A673 (cell line): ENCODE results near the gene PSG11. TPM values are rescaled to one million over a fixed set of nuclear protein-coding genes. Genes with fewer than 3 reads are reported as not detected.
"Not testable (repeated sequence)": the region's sequence is repeated elsewhere in the genome, so short reads cannot be mapped to it uniquely, and the experiment has no call there.

Experiments used
- Bru-seq: library from RNA; stranded (reverse); fragments of 400-500 nt; gene quantifications from one replicate; lab custom pipeline; 2021; lab: Mats Ljungman, UMichigan
- BruChase-seq, 2 experiments: library from RNA; stranded (reverse); fragments of 400-500 nt; gene quantifications; one replicate each; lab custom pipeline; 2021; lab: Mats Ljungman, UMichigan
- BruUV-seq: library from RNA; stranded (reverse); fragments of 400-500 nt; replicated peaks from 2 replicates; lab custom pipeline; 2021; lab: Mats Ljungman, UMichigan
- CTCF ChIA-PET: fragments of 300-600 bp; sonication (Branson Sonifier 250); formaldehyde crosslinking; loops from one replicate; lab custom pipeline; 2022; ENCODE audit warnings: antibody characterized with exemption; lab: Charles Lee
- POLR2A ChIA-PET: fragments of 300-600 bp; sonication (Branson Sonifier 250); formaldehyde crosslinking; loops from one replicate; lab custom pipeline; 2022; ENCODE audit warnings: antibody characterized with exemption; ENCODE audit not compliant: low non-redundant PET; lab: Charles Lee
- DNase-seq: peaks from one replicate; pipeline ENCODE4 v3.0.0-alpha.2; 2015; ENCODE audit warnings: low spot score
- H3K27ac ChIP-seq: fragments of 200-600 bp; sonication (generic); 2 replicates; pipeline ENCODE4 v1.5.1; 2016; ENCODE audit warnings: mixed run types, low read depth, mild to moderate bottlenecking, mixed read lengths, antibody characterized with exemption, low read length; ENCODE audit not compliant: poor library complexity, severe bottlenecking
- H3K27me3 ChIP-seq: fragments of 200-600 bp; sonication (generic); replicated peaks from 2 replicates; pipeline ENCODE4 v1.6.1; 2017; ENCODE audit warnings: mixed run types, low read depth, mild to moderate bottlenecking, mixed read lengths, antibody characterized with exemption, low read length; ENCODE audit not compliant: insufficient read depth, poor library complexity
- H3K36me3 ChIP-seq: fragments of 200-600 bp; sonication (generic); 2 replicates; pipeline ENCODE4 v1.6.1; 2016; ENCODE audit warnings: mixed run types, mild to moderate bottlenecking, mixed read lengths, antibody characterized with exemption, low read length; ENCODE audit not compliant: insufficient read depth, poor library complexity, severe bottlenecking
- H3K4me1 ChIP-seq: fragments of 200-600 bp; sonication (generic); 2 replicates; pipeline ENCODE4 v1.6.1; 2017; ENCODE audit warnings: mixed run types, mild to moderate bottlenecking, mixed read lengths, antibody characterized with exemption, low read length; ENCODE audit not compliant: insufficient read depth, poor library complexity, severe bottlenecking
- H3K4me3 ChIP-seq: fragments of 200-600 bp; sonication (generic); 2 replicates; pipeline ENCODE4 v1.5.1; 2016; ENCODE audit warnings: low read depth, mixed run types, mild to moderate bottlenecking, mixed read lengths, low read length; ENCODE audit not compliant: poor library complexity, severe bottlenecking
- H3K9me3 ChIP-seq: fragments of 200-600 bp; sonication (generic); 2 replicates; pipeline ENCODE4 v1.6.1; 2016; ENCODE audit warnings: mixed run types, low read depth, mild to moderate bottlenecking, mixed read lengths, antibody characterized with exemption, low read length; ENCODE audit not compliant: poor library complexity, severe bottlenecking
- intact Hi-C: fragments of 100-400 bp; cut with micrococcal nuclease; formaldehyde crosslinking; loops from one replicate; pipeline ENCODE4 v1.10.0; 2022; ENCODE audit not compliant: unreplicated experiment
- long read RNA-seq: library from polyadenylated mRNA; stranded (forward); transcript quantifications from one replicate; pipeline ENCODE4 v2.0.0, GENCODE V29; 2022
- total RNA-seq: library from RNA; stranded (reverse); gene quantifications from 2 replicates; pipeline ENCODE4 v1.2.3, GENCODE V29; 2021

Gene PSG11
- total RNA-seq (not detected in 2 replicates), Bru-seq, nascent RNA (not detected), BruChase-seq, experiment 1, labeled RNA remaining after a 2-hour chase (not detected), BruChase-seq, experiment 2, labeled RNA remaining after a 6-hour chase (not detected)
- long read RNA-seq = 0 reads

DNA sequence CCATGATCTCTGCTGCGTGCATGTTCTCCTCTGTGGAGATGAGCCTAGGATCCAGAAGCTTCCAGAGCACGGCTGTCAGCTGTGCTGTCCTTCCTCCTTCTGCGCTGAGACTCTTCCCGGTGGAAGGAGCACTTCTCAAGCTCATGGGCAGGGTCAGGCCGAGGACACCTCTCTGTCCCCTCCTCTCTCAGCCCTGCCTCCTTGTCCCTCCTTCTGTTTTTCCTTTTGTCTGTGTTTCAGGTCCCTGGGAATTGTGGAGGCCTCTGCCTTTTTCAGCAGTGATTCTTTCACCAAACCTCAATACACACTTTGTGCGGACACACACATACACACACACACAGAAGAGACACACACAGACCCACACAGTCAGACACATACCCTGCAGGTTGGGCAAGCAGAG is at the start of gene PSG11:
PSG11 (minus strand) TSS at position 101 of the 400 bp plus-strand sequence; CDS start at position 4, 97 bp downstream.
- H3K27ac ChIP-seq, H3K4me1 ChIP-seq, H3K9me3 ChIP-seq, CTCF ChIA-PET, BruUV-seq, POLR2A ChIA-PET, H3K27me3 ChIP-seq, H3K4me3 ChIP-seq, H3K36me3 ChIP-seq, DNase-seq, intact Hi-C loops: not testable (repeated sequence)

DNA sequence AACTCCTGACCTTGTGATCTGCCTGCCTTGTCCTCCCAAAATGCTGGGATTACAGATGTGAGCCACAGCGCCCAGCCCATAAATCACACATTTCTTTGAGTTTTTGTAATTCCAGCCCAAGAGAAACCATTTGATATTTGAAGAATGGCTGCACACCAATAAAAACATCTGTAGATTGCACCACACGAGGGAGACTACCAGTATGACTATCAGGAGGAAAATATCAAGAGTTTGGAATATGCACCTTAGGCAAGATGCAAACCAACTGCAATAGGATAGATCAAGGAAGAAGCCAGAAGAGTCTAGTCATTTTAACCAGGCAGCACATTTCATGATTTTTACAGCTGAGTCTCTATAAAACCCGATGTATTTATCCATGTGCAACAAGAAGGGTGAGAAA is 36.1 kb upstream of the PSG11 start:
- POLR2A ChIA-PET, H3K9me3 ChIP-seq, H3K36me3 ChIP-seq, BruUV-seq, H3K4me1 ChIP-seq, H3K27ac ChIP-seq, intact Hi-C loops, DNase-seq, H3K4me3 ChIP-seq, H3K27me3 ChIP-seq, CTCF ChIA-PET: not testable (repeated sequence)

DNA sequence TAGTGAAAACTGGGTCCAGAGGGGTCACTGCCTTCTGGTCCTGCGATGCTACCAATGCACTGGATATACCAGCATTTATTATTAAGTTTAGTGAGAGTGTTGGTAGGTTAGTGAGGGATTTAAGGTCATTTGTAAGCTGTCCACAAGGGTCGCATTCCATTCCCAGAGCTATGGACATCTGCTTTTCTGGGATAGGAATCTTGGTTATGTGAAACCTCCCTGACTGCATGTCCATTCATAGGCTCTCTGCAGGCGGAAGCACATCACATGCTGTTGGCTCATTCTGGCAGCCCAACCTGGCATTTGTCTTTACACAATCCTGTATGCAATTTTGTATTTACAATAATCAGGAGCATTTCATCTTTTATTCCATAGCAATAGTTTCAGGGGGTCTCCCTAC is 35.1 kb upstream of the PSG11 start:
- CTCF ChIA-PET, H3K36me3 ChIP-seq, H3K4me1 ChIP-seq, H3K9me3 ChIP-seq, intact Hi-C loops, BruUV-seq, DNase-seq, H3K27me3 ChIP-seq, POLR2A ChIA-PET, H3K27ac ChIP-seq, H3K4me3 ChIP-seq: not testable (repeated sequence)

DNA sequence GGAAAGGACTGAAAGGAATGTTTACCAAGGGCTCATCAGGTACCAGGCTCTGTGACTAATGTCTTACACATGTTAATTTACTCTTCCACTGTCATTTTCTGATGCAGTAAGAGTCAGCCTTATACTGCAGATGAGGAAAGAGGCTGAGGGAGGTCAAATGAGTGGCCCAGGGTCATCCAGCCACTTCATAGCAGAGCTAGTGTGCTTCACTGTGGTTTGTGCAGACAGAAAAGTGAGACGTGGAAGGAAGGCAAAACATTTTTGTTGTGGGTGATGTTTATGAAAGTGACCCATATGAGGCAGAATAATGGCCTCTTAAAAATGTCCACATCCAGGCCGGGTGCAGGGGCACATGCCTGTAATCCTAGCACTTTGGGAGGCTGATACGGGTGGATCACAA is 34.0 kb upstream of the PSG11 start:
- DNase-seq, CTCF ChIA-PET, H3K27me3 ChIP-seq, H3K27ac ChIP-seq, BruUV-seq, intact Hi-C loops, H3K4me1 ChIP-seq, H3K4me3 ChIP-seq, POLR2A ChIA-PET, H3K9me3 ChIP-seq, H3K36me3 ChIP-seq: not testable (repeated sequence)

DNA sequence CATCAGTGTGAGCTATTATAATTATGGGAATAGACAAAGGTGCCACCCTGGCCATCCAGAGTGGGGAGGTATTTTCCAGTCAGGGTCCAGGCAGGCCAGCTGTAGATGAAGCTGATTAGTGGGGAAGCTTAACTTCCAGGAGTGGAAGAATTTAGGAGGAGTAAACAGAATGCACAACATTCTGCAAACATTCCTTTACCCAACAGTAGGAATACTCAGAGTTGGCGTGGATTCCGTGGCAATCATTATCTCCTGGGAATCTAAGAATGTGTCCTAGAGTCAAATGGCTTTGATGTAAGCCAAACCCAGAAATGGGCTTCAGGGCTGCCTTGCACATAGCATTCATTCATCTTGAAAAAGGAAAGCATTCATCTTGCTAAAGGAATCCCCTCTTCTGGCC is 33.2 kb upstream of the PSG11 start:
- H3K4me1 ChIP-seq, CTCF ChIA-PET, H3K4me3 ChIP-seq, BruUV-seq, H3K27ac ChIP-seq, POLR2A ChIA-PET, H3K36me3 ChIP-seq, DNase-seq, H3K9me3 ChIP-seq, intact Hi-C loops, H3K27me3 ChIP-seq: not testable (repeated sequence)

DNA sequence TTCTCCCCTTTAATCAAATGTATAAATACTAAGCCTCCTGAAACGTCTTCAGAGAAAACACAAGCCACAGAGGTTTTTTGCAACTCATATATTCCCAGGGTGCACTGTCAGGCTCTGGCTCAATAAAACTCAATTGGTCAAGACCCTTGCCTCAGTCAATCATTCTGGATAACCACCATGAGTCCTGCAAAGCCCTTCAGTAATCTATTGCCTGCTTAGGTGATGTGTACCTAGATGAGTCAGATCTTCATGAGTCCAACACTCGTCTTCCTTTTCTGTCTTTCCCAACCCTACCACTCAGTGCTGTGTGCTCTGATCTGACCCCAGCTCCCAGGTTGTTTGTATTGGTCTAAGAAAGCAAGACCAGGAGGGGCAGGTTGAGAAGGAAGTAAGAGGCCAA is 32.2 kb upstream of the PSG11 start:
- H3K9me3 ChIP-seq, BruUV-seq, H3K4me1 ChIP-seq, DNase-seq, H3K27ac ChIP-seq, H3K4me3 ChIP-seq, intact Hi-C loops, POLR2A ChIA-PET, CTCF ChIA-PET, H3K27me3 ChIP-seq, H3K36me3 ChIP-seq: not testable (repeated sequence)

DNA sequence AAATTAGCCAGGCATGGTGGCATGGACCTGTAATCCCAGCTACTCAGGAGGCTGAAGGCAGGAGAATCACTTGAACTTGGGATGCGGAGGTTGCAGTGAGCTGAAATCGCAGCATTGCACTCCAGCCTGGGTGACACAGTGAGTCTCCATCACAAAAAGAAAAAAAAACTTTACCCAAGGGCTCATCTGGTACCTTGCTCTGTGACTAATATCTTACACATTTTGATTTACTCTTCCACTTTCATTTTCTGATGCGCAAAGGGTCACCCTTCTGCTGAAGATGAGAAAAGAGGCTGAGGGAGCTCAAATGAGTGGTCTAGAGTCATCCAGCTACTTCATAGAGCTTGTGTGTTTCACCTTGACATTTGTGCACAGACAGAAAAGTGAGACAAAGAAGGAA is 21.7 kb upstream of the PSG11 start:
- H3K4me3 ChIP-seq, H3K36me3 ChIP-seq, H3K27me3 ChIP-seq, H3K4me1 ChIP-seq, intact Hi-C loops, H3K27ac ChIP-seq, H3K9me3 ChIP-seq, CTCF ChIA-PET, DNase-seq, BruUV-seq: not testable (repeated sequence)
- POLR2A ChIA-PET = interaction anchor here (0.7 kb wide), 1 partner anchor 196 kb away, joined by 6 read pairs; no protein-coding TSS in a partner anchor

DNA sequence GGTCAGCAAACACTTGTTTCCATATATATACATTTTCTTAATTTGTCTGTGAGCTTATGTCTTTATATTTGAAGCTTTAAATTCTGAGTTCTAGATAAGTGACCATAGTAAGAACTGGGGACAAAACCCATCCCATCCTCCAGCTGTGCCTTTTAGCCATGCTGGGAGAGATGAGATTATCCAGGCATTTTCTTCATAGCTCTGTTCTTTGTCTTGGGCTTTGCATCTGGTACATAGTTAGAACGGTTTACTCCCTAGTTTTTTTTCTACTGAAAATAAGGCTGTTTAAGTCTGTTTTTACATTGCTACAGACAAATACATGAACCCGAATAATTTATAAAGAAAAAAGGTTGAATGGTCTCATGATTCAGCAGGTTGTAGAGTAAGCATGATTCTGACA is 20.3 kb upstream of the PSG11 start:
- BruUV-seq, POLR2A ChIA-PET: not testable (repeated sequence)

More for the DNA sequence above, 20.3 kb upstream of the PSG11 start:
- H3K4me1 ChIP-seq, H3K9me3 ChIP-seq, CTCF ChIA-PET, H3K4me3 ChIP-seq, H3K36me3 ChIP-seq, DNase-seq, H3K27ac ChIP-seq, H3K27me3 ChIP-seq, intact Hi-C loops: not testable (repeated sequence)
